GM18505 (cell line): ENCODE data around the gene PTPRS.
A peak's percentile ranks its signal among the peaks of the same experiment; 100 is the strongest.
"Not testable (repeated sequence)": the region's sequence is repeated elsewhere in the genome, so short reads cannot be mapped to it uniquely, and the experiment has no call there.

ENCODE experiments used
- ATAC-seq: cut with Tn5 transposase; IDR thresholded peaks from one replicate; pipeline ENCODE4 v1.9.1; 2021; ENCODE audit not compliant: unreplicated experiment
- POLR2A ChIP-seq: IDR thresholded peaks from 4 replicates; pipeline ENCODE4 v1.6.1; 2011; ENCODE audit warnings: borderline replicate concordance; ENCODE audit not compliant: insufficient read depth, insufficient read length; ENCODE audit errors: extremely low read depth

Gene PTPRS

GRCh38 chr19:5340637-5341447, at the start of gene PTPRS:
Gene PTPRS, minus strand, starts transcription at chr19:5340812. Its CDS starts 54,672 bp downstream, at chr19:5286140.
- no peak for TF ChIP-seq POLR2A
- ATAC-seq, result peak; percentile 43

GRCh38 chr19:5389353-5389752, 48.7 kb upstream of the PTPRS start:
- no peak for TF ChIP-seq POLR2A
- no peak for ATAC-seq

- no peak for TF ChIP-seq POLR2A
- ATAC-seq, result no peak
Measured at GRCh38 chr19:5387472-5387871, 46.9 kb upstream of the PTPRS start.

GRCh38 chr19:5386841-5387240, 46.2 kb upstream of the PTPRS start:
- no peak for ATAC-seq
- no peak for TF ChIP-seq POLR2A

GRCh38 chr19:5381197-5381596, 40.6 kb upstream of the PTPRS start:
- ATAC-seq, result not testable (repeated sequence)

- no peak for TF ChIP-seq POLR2A
- no peak for ATAC-seq
Measured at GRCh38 chr19:5380215-5380919, 39.8 kb upstream of the PTPRS start.

- no peak for TF ChIP-seq POLR2A
- no peak for ATAC-seq
Measured at GRCh38 chr19:5376928-5377327, 36.3 kb upstream of the PTPRS start.

GRCh38 chr19:5372572-5373200, 32.1 kb upstream of the PTPRS start:
- no peak for TF ChIP-seq POLR2A
- ATAC-seq, result no peak

- no peak for ATAC-seq
- TF ChIP-seq POLR2A, result no peak
Measured at GRCh38 chr19:5369962-5370367, 29.4 kb upstream of the PTPRS start.

- no peak for ATAC-seq
- no peak for TF ChIP-seq POLR2A
Measured at GRCh38 chr19:5369304-5369703, 28.7 kb upstream of the PTPRS start.

GRCh38 chr19:5367530-5368133, 27.0 kb upstream of the PTPRS start:
- no peak for TF ChIP-seq POLR2A
- ATAC-seq, result no peak

GRCh38 chr19:5365905-5366304, 25.3 kb upstream of the PTPRS start:
- ATAC-seq, result no peak
- TF ChIP-seq POLR2A, result no peak

GRCh38 chr19:5364674-5365073, 24.1 kb upstream of the PTPRS start:
- no peak for ATAC-seq
- no peak for TF ChIP-seq POLR2A

GRCh38 chr19:5361839-5362238, 21.2 kb upstream of the PTPRS start:
- ATAC-seq, result not testable (repeated sequence)
